GM19452 (cell line): ENCODE results near the gene ACOX3.
"Not testable (repeated sequence)": the region's sequence is repeated elsewhere in the genome, so short reads cannot be mapped to it uniquely, and the experiment has no call there.

Source experiments
- ATAC-seq: cut with Tn5 transposase; IDR thresholded peaks from one replicate; pipeline ENCODE4 v1.9.1; 2021; ENCODE audit not compliant: unreplicated experiment

The ACOX3 gene

GRCh38 chr4:8391071-8391470 lies 49.5 kb downstream of the ACOX3 start:
- no peak for ATAC-seq

- no peak for ATAC-seq
These were observed 49.9 kb downstream of the ACOX3 start for GRCh38 chr4:8390577-8390976.

GRCh38 chr4:8388528-8388870 lies 52.0 kb downstream of the ACOX3 start:
- no peak for ATAC-seq

GRCh38 chr4:8387615-8388527 lies 52.7 kb downstream of the ACOX3 start:
- no peak for ATAC-seq

GRCh38 chr4:8387194-8387593 lies 53.3 kb downstream of the ACOX3 start:
- ATAC-seq, result no peak

- ATAC-seq, result no peak
These were observed 53.8 kb downstream of the ACOX3 start for GRCh38 chr4:8386731-8387130.

GRCh38 chr4:8386131-8386530 lies 54.4 kb downstream of the ACOX3 start:
- ATAC-seq, result not testable (repeated sequence)

GRCh38 chr4:8385611-8386010 lies 54.9 kb downstream of the ACOX3 start:
- ATAC-seq, result no peak

GRCh38 chr4:8385106-8385505 lies 55.4 kb downstream of the ACOX3 start:
- no peak for ATAC-seq

- ATAC-seq, result no peak
These were observed 56.0 kb downstream of the ACOX3 start for GRCh38 chr4:8384397-8385060.

- ATAC-seq, result no peak
These were observed 56.9 kb downstream of the ACOX3 start for GRCh38 chr4:8383451-8384160.

- ATAC-seq, result no peak
These were observed 57.5 kb downstream of the ACOX3 start for GRCh38 chr4:8383016-8383415.

- ATAC-seq, result no peak
These were observed 58.5 kb downstream of the ACOX3 start for GRCh38 chr4:8381814-8382581.

GRCh38 chr4:8380511-8381415 lies 59.8 kb downstream of the ACOX3 start:
- no peak for ATAC-seq

- ATAC-seq, result no peak
These were observed 60.8 kb downstream of the ACOX3 start for GRCh38 chr4:8379771-8380170.

- ATAC-seq, result no peak
These were observed 61.2 kb downstream of the ACOX3 start for GRCh38 chr4:8379281-8379680.

GRCh38 chr4:8378776-8379175 lies 61.7 kb downstream of the ACOX3 start:
- ATAC-seq, result no peak

GRCh38 chr4:8378101-8378724 lies 62.3 kb downstream of the ACOX3 start:
- no peak for ATAC-seq
